HUES64 (cell line): ENCODE data around the gene RTTN.

Experiments
- H3K27ac ChIP-seq: 2 replicates; pipeline ENCODE4 v1.7.0; 2013; ENCODE audit warnings: low read depth, low read length, inconsistent platforms
- H3K27me3 ChIP-seq: 2 replicates; pipeline ENCODE4 v1.6.1; 2013; ENCODE audit warnings: mild to moderate bottlenecking, low read length; ENCODE audit not compliant: insufficient read depth
- H3K36me3 ChIP-seq: 2 replicates; pipeline ENCODE4 v1.6.1; 2013; ENCODE audit warnings: mild to moderate bottlenecking, low read length; ENCODE audit not compliant: insufficient read depth
- H3K4me1 ChIP-seq: 2 replicates; pipeline ENCODE4 v1.6.1; 2013; ENCODE audit warnings: mild to moderate bottlenecking, low read length, moderate library complexity; ENCODE audit not compliant: insufficient read depth
- H3K4me3 ChIP-seq: 2 replicates; pipeline ENCODE4 v1.5.1; 2013; ENCODE audit warnings: mild to moderate bottlenecking, low read length, moderate library complexity
- H3K9ac ChIP-seq: 2 replicates; pipeline ENCODE4 v1.6.1; 2013; ENCODE audit warnings: mild to moderate bottlenecking, low read depth, low read length
- H3K9me3 ChIP-seq: 2 replicates; pipeline ENCODE4 v1.6.1; 2013; ENCODE audit warnings: low read depth, low read length; ENCODE audit not compliant: insufficient read depth
- WGBS: fragments of 150-250, 120-280 bp; methylation state at CpG from one replicate; pipeline ENCODE4 v1.1.7; 2013; ENCODE audit warnings: missing lambda C conversion rate; 5-methylcytosine and 5-hydroxymethylcytosine counted together

Gene RTTN

DNA sequence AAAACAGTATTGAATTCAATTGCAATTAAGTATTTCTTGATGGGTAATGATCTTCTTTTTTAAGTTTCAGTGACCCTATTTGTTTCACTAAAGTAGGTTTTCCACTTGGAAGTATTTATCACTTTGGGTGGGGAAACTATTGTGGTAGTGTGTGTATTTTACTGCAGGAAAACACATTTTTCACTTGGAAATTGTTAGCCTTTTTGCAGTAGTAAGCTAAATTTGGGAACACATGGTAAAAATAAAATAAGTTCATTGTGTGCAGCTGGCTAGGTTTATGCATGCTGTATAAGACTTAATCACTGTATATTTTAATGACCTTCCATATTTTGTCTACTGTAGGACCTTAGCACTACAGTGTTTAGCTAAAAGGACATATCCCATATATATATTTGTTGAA is 28.5 kb upstream of the RTTN start:
- H3K27me3 ChIP-seq, result no peaks in the 10 kb centered on the region
- H3K9me3 ChIP-seq, result no peaks in the 10 kb centered on the region
- H3K4me1 ChIP-seq, result no peaks in the 10 kb centered on the region; the same call in 1 of the 2 replicates
- H3K9ac ChIP-seq, result no peak overlapping the region
- H3K27ac ChIP-seq, result no peak overlapping the region
- H3K4me3 ChIP-seq, result no peak overlapping the region
- H3K36me3 ChIP-seq, result no peaks in the 10 kb centered on the region

DNA sequence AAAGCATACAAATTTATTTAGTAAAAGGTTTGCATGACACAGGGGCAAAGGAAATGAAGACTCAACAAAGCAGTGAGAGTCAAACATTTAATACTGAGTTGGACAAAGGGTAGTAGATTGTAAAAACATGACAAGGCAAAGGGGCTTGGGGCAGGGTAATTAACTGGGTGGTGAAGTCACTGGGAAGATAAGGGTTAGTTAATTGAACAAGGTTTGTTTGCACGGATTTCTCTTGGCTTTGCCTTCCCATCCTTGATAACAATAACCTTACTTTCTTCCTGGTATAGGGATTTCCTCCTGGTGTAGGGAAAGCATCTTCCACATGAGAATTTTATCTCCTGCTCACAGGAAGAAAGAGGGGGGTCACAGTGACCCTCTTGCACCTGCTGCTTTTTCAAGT is 26.8 kb upstream of the RTTN start:
- no peak overlapping the region for H3K9ac ChIP-seq
- H3K4me1 ChIP-seq, result no peaks in the 10 kb centered on the region; the same call in 1 of the 2 replicates
- H3K36me3 ChIP-seq, result no peaks in the 10 kb centered on the region
- H3K9me3 ChIP-seq, result 0 out of 2 replicates have a peak, but pooled peaks cover 11% of the 10 kb centered on the region
- H3K27ac ChIP-seq, result no peak overlapping the region
- H3K4me3 ChIP-seq, result no peak overlapping the region
- WGBS, result no CpG with 5 or more reads among the region's 1 CpG
- H3K27me3 ChIP-seq, result no peaks in the 10 kb centered on the region

DNA sequence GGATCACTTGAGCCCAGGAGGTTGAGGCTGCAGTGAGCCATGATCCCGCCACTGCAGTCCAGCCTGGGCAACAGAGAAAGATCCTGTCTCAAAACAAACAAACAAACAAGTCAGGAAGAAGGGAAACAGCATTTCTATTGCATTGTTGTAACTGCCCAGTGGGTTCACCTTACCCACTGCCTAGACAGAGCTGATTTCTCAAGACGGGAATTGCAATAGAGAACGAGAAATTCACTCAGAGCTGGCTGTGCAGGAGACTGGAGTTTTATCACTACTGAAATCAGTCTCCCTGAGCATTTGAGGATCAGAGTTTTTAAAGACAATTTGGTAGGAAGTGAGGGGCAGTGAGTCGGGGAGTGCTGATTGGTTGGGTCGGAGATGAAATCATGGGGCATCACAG is 24.2 kb upstream of the RTTN start:
- Histone ChIP-seq H3K27me3 (no peaks in the 10 kb centered on the region), H3K4me1 (no peaks in the 10 kb centered on the region; the same call in 1 of the 2 replicates), H3K9me3 (peaks cover 18% of the 10 kb centered on the region; the same call in 1 of the 2 replicates), H3K9ac (no peak overlapping the region), H3K4me3 (no peak overlapping the region), H3K27ac (no peak overlapping the region), H3K36me3 (no peaks in the 10 kb centered on the region)
- 93% methylated on average over 5 of the region's 5 CpGs for WGBS

DNA sequence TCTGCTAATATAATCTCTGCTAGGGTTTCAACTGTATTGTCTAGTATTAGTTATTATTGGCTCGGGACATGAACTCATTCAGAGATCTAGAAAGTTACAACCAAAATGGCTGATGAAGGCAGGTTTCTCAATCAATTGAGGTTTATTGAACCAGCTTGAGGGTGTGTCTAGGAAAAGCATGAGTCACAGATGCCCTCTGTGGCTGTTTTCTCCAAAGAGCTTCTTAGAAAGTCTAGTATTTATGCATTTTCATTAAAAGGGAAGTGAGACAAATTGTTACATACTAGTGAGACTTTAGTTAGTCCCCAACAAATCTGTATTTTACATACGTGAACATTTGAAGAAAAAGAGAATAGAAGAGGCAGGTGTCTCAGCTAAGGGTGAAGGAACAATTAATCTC is 23.0 kb upstream of the RTTN start:
- Histone ChIP-seq H3K9ac (no peak overlapping the region), H3K9me3 (peaks cover 18% of the 10 kb centered on the region; the same call in 1 of the 2 replicates), H3K4me1 (no peaks in the 10 kb centered on the region), H3K4me3 (no peak overlapping the region), H3K27ac (no peak overlapping the region), H3K36me3 (no peaks in the 10 kb centered on the region), H3K27me3 (no peaks in the 10 kb centered on the region)
- WGBS, result 48% methylated on average over 2 of the region's 2 CpGs

DNA sequence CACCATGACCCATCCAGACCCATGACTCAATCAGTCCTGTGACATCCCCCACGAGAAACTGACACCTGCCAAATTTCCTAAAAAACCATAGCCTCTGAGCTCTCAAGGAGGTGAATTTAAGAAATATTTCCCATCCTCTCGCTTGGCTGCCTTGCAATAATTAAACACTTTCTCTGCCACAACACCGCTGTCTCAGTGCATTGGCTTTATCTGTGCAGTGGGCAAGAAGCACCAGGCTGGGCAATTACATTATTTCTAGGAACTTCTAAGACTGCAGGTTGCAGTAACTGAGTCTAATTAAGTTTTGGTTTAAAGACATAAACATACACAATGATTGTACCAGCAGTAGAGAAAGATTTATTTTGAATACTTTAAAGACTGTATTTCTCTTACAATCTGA is 22.0 kb upstream of the RTTN start:
- Histone ChIP-seq H3K27me3 (no peaks in the 10 kb centered on the region), H3K27ac (no peak overlapping the region), H3K9me3 (peaks cover 18% of the 10 kb centered on the region; the same call in 1 of the 2 replicates), H3K36me3 (no peaks in the 10 kb centered on the region), H3K9ac (no peak overlapping the region), H3K4me3 (no peak overlapping the region), H3K4me1 (no peaks in the 10 kb centered on the region)
- WGBS, result 72% methylated on average over 3 of the region's 3 CpGs

- WGBS, result 90% methylated on average over 6 of the region's 6 CpGs
- no peak overlapping the region for H3K4me3 ChIP-seq
Measured at GRCh38 chr18:70221915-70222278, 16.4 kb upstream of the RTTN start.

DNA sequence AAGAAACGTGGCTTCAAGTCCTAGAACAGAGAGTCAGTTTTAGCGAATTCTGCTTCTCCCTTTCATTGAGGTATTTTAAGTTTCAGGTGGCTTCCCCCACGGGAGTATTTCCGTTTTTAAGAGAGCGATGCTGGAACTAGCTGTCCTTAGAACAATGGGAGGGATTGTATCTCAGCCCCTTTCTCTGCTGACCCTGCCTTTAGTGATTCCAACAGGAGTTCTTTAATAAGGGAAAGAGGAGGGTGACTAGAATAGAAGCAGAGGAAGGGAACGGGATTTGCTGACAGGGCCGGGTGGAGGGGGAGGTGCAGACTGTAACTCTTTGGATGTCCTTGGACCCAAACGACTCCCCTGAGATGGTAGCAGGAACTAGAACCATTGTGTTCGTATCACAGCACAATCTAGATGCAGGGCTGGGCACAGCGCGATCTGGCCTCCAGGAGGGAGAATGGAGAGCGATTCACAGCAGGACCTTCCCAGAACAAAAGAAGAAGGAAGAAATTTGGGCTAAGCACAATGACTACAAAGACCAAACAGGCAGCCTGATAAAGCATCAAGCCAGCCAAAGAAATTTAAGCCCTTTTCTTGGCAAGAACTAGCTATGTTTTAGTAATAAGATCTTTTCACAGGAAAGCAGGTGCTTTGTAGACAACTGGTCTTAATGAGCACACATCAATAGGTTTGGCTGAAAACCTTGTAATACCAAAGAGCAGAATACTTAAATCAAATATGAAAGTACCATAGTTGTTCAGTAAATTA is 15.8 kb upstream of the RTTN start:
- Histone ChIP-seq H3K9ac (no peak overlapping the region; the same call in 1 of the 2 replicates), H3K36me3 (no peaks in the 10 kb centered on the region), H3K27ac (no peak overlapping the region), H3K4me1 (peaks cover 14% of the 10 kb centered on the region), H3K27me3 (no peaks in the 10 kb centered on the region), H3K9me3 (0 out of 2 replicates have a peak, but pooled peaks cover 2% of the 10 kb centered on the region), H3K4me3 (0 out of 2 replicates have a peak overlapping the region, but pooled peaks have one; percentile 6)
- 28% methylated on average over 12 of the region's 12 CpGs for WGBS

More at GRCh38 chr18:70221915-70222278, 16.4 kb upstream of the RTTN start:
- Histone ChIP-seq H3K36me3 (no peaks in the 10 kb centered on the region), H3K4me1 (peaks cover 14% of the 10 kb centered on the region), H3K9me3 (peaks cover 4% of the 10 kb centered on the region; the same call in 1 of the 2 replicates), H3K27me3 (no peaks in the 10 kb centered on the region), H3K27ac (no peak overlapping the region), H3K9ac (no peak overlapping the region)

- no peak overlapping the region for H3K9ac ChIP-seq
- no peaks in the 10 kb centered on the region for H3K36me3 ChIP-seq
- no peak overlapping the region for H3K4me3 ChIP-seq
- H3K9me3 ChIP-seq, result no peaks in the 10 kb centered on the region
- 92% methylated on average over 5 of the region's 5 CpGs for WGBS
- H3K4me1 ChIP-seq, result peaks cover 14% of the 10 kb centered on the region
- no peak overlapping the region for H3K27ac ChIP-seq
- no peaks in the 10 kb centered on the region for H3K27me3 ChIP-seq
Measured at GRCh38 chr18:70220628-70221027, 15.1 kb upstream of the RTTN start.

- Histone ChIP-seq H3K27me3 (no peaks in the 10 kb centered on the region), H3K36me3 (no peaks in the 10 kb centered on the region), H3K4me1 (peaks cover 14% of the 10 kb centered on the region), H3K4me3 (no peak overlapping the region), H3K27ac (no peak overlapping the region), H3K9me3 (no peaks in the 10 kb centered on the region), H3K9ac (no peak overlapping the region)
- WGBS, result 96% methylated on average over 4 of the region's 4 CpGs
Measured at GRCh38 chr18:70219688-70220087, 14.2 kb upstream of the RTTN start.

- Histone ChIP-seq H3K27me3 (no peaks in the 10 kb centered on the region), H3K9ac (no peak overlapping the region), H3K4me3 (no peak overlapping the region), H3K9me3 (no peaks in the 10 kb centered on the region), H3K36me3 (no peaks in the 10 kb centered on the region), H3K27ac (no peak overlapping the region), H3K4me1 (peaks cover 12% of the 10 kb centered on the region)
- 94% methylated on average over 2 of the region's 2 CpGs for WGBS
Measured at GRCh38 chr18:70216788-70217187, 11.3 kb upstream of the RTTN start.

- 90% methylated on average over 4 of the region's 4 CpGs for WGBS
- Histone ChIP-seq H3K9me3 (no peaks in the 10 kb centered on the region), H3K36me3 (peaks cover 13% of the 10 kb centered on the region; the same call in 1 of the 2 replicates), H3K9ac (no peak overlapping the region), H3K4me1 (peaks cover 3% of the 10 kb centered on the region; the same call in 1 of the 2 replicates), H3K4me3 (no peak overlapping the region), H3K27ac (no peak overlapping the region), H3K27me3 (no peaks in the 10 kb centered on the region)
Measured at GRCh38 chr18:70207181-70207580, 1.7 kb upstream of the RTTN start.
